Measurements from ENCODE around the gene RAVER1. TPM values are rescaled to one million over a fixed set of nuclear protein-coding genes. Genes with fewer than 3 reads are reported as not detected.

Gene RAVER1
- total and polyA plus RNA-seq, 2 of the 13 experiments (the other 11 are each of a cell fraction or from before 2014, with no cell fraction given), result 3.6 to 7.9 TPM

- TF ChIP-seq TEAD2 (CRISPR knock-in tag; IDR thresholded peaks at IDR 0.05), result no peak
- TF ChIP-seq ZNF446 (CRISPR knock-in tag; IDR thresholded peaks at IDR 0.05), result peak; percentile 80; the same call in 1 of the 2 replicates
- peak; percentile 65; the same call in 1 of the 2 replicates for TF ChIP-seq ZNF766 (CRISPR knock-in tag; IDR thresholded peaks at IDR 0.05; ENCODE audit: borderline replicate concordance)
- no peak for TF ChIP-seq ZNF496 (CRISPR knock-in tag; IDR thresholded peaks at IDR 0.05; ENCODE audit: insufficient replicate concordance)
- 0 out of 2 replicates have a peak, but pooled peaks have one; percentile 72 for TF ChIP-seq ZNF354B (CRISPR knock-in tag; IDR thresholded peaks at IDR 0.05)
- TF ChIP-seq NR2C2 (CRISPR knock-in tag; IDR thresholded peaks at IDR 0.05; ENCODE audit: borderline replicate concordance), result peak; percentile 84
- peak; percentile 49; the same call in 1 of the 2 replicates for TF ChIP-seq NR0B2 (CRISPR knock-in tag; IDR thresholded peaks at IDR 0.05)
- TF ChIP-seq NCOA5 (CRISPR knock-in tag; IDR thresholded peaks at IDR 0.05), result no peak
- no peak for TF ChIP-seq PAX8 (CRISPR knock-in tag; IDR thresholded peaks at IDR 0.05; ENCODE audit: borderline replicate concordance)
- TF ChIP-seq KLF15 (CRISPR knock-in tag; IDR thresholded peaks at IDR 0.05; ENCODE audit: borderline replicate concordance), result peak; percentile 62; the same call in 1 of the 2 replicates
- 0 out of 2 replicates have a peak, but pooled peaks have one; percentile 26 for TF ChIP-seq MTA1 (CRISPR knock-in tag; IDR thresholded peaks at IDR 0.05; ENCODE audit: borderline replicate concordance)
- TF ChIP-seq BCL3 (CRISPR knock-in tag; IDR thresholded peaks at IDR 0.05), result 0 out of 2 replicates have a peak, but pooled peaks have one; percentile 46
- no peak for TF ChIP-seq ZNF724P (CRISPR knock-in tag; IDR thresholded peaks at IDR 0.05; ENCODE audit: borderline replicate concordance)
- TF ChIP-seq ZC3H4 (CRISPR knock-in tag; IDR thresholded peaks at IDR 0.05; ENCODE audit: borderline replicate concordance), result no peak
- TF ChIP-seq ZNF607 (CRISPR knock-in tag; IDR thresholded peaks at IDR 0.05; ENCODE audit: borderline replicate concordance), result peak; percentile 96
- no peak for TF ChIP-seq SRF (IDR thresholded peaks at IDR 0.05; ENCODE audit: low read depth, low read length)
- peak; percentile 46; the same call in 1 of the 2 replicates for TF ChIP-seq ZNF225 (CRISPR knock-in tag; IDR thresholded peaks at IDR 0.05)
- no peak for TF ChIP-seq ZFAT (CRISPR knock-in tag; conservative IDR thresholded peaks at IDR 0.05)
- TF ChIP-seq ZMYM3 (CRISPR knock-in tag; IDR thresholded peaks at IDR 0.05), result peak; percentile 97
- TF ChIP-seq KLF12 (CRISPR knock-in tag; IDR thresholded peaks at IDR 0.05; ENCODE audit: borderline replicate concordance), result peak; percentile 85; the same call in 1 of the 2 replicates
- TF ChIP-seq SP4 (CRISPR knock-in tag; IDR thresholded peaks at IDR 0.05), result peak; percentile 93
- no peak for TF ChIP-seq REL (CRISPR knock-in tag; conservative IDR thresholded peaks at IDR 0.05)
- TF ChIP-seq TOE1 (CRISPR knock-in tag; IDR thresholded peaks at IDR 0.05), result peak; percentile 69; the same call in 1 of the 2 replicates
- peak; percentile 93 for TF ChIP-seq SALL1 (CRISPR knock-in tag; IDR thresholded peaks at IDR 0.05)
- 0 out of 2 replicates have a peak, but pooled peaks have one; percentile 43 for TF ChIP-seq FOXJ3 (CRISPR knock-in tag; IDR thresholded peaks at IDR 0.05; ENCODE audit: borderline replicate concordance)
- peak; percentile 69 for TF ChIP-seq ZNF709 (CRISPR knock-in tag; IDR thresholded peaks at IDR 0.05)
Observed at GRCh38 chr19:10270616-10271394, 62.5 kb downstream of the RAVER1 start, which contains the start of gene ICAM1 (continued).

Data from HepG2 (cell line).